MM.1S (cell line): Measurements from ENCODE around the gene CRYBG3.

Experiments
- DNase-seq: peaks from one replicate; pipeline ENCODE4 v3.0.0-alpha.2; 2015
- H2AFZ ChIP-seq: fragments of 300-600 bp; sonication (generic); 2 replicates; pipeline ENCODE4 v1.6.0; 2016; ENCODE audit warnings: antibody characterized with exemption, low read length
- H3F3A ChIP-seq: fragments of 300-600 bp; sonication (generic); 2 replicates; pipeline ENCODE4 v1.6.1; 2016; ENCODE audit warnings: mild to moderate bottlenecking, antibody characterized with exemption, low read length, moderate library complexity, mixed read lengths; ENCODE audit not compliant: insufficient read depth
- H3K27ac ChIP-seq: fragments of 300-600 bp; sonication (generic); 2 replicates; pipeline ENCODE4 v1.5.1; 2016; ENCODE audit warnings: mild to moderate bottlenecking, low read length
- H3K27me3 ChIP-seq: fragments of 300-600 bp; sonication (generic); replicated peaks from 2 replicates; pipeline ENCODE4 v1.6.0; 2016; ENCODE audit warnings: low read length; ENCODE audit not compliant: insufficient read depth
- H3K36me3 ChIP-seq: fragments of 300-600 bp; sonication (generic); replicated peaks from 2 replicates; pipeline ENCODE4 v1.6.1; 2016; ENCODE audit warnings: mild to moderate bottlenecking, low read length, mixed read lengths; ENCODE audit not compliant: insufficient read depth
- H3K4me1 ChIP-seq: fragments of 300-600 bp; sonication (generic); 2 replicates; pipeline ENCODE4 v1.6.1; 2016; ENCODE audit warnings: low read length, mixed read lengths
- H3K4me2 ChIP-seq: fragments of 300-600 bp; sonication (generic); 2 replicates; pipeline ENCODE4 v1.6.0; 2016; ENCODE audit warnings: low read depth, low read length
- H3K4me3 ChIP-seq: fragments of 300-600 bp; sonication (generic); 2 replicates; pipeline ENCODE4 v1.5.1; 2016; ENCODE audit warnings: low read length, mixed read lengths
- H3K79me2 ChIP-seq: fragments of 300-600 bp; sonication (generic); 2 replicates; pipeline ENCODE4 v1.6.1; 2016; ENCODE audit warnings: mixed run types, low read length, mixed read lengths
- H3K9ac ChIP-seq: fragments of 300-600 bp; sonication (generic); 2 replicates; pipeline ENCODE4 v1.6.1; 2016; ENCODE audit warnings: low read length, mixed read lengths
- H3K9me2 ChIP-seq: fragments of 300-600 bp; sonication (generic); replicated peaks from 2 replicates; pipeline ENCODE4 v1.6.1; 2016; ENCODE audit warnings: mild to moderate bottlenecking, low read length, mixed read lengths; ENCODE audit not compliant: insufficient read depth
- H3K9me3 ChIP-seq: fragments of 300-600 bp; sonication (generic); replicated peaks from 2 replicates; pipeline ENCODE4 v1.6.1; 2016; ENCODE audit warnings: mild to moderate bottlenecking, low read length, mixed read lengths; ENCODE audit not compliant: insufficient read depth
- H4K20me1 ChIP-seq: fragments of 300-600 bp; sonication (generic); 2 replicates; pipeline ENCODE4 v1.6.1; 2016; ENCODE audit warnings: mild to moderate bottlenecking, low read length, moderate library complexity, mixed read lengths; ENCODE audit not compliant: insufficient read depth
- EZH2 ChIP-seq: fragments of 300-600 bp; sonication (generic); optimal IDR thresholded peaks from 2 replicates; pipeline ENCODE3; 2017; ENCODE audit warnings: low read depth, mild to moderate bottlenecking, antibody characterized with exemption, low read length, mixed read lengths
- EZH2phosphoT487 ChIP-seq: fragments of 300-600 bp; sonication (generic); IDR thresholded peaks from 2 replicates; pipeline ENCODE4 v1.6.1; 2018; ENCODE audit warnings: antibody characterized with exemption, low read length
- TF ChIP-seq, protein P1 (sequence below): fragments of 300-600 bp; sonication (generic); IDR thresholded peaks from 2 replicates; pipeline ENCODE4 v1.5.1; 2016; ENCODE audit warnings: antibody characterized with exemption, low read length, mixed read lengths

CRYBG3 gene

DNA sequence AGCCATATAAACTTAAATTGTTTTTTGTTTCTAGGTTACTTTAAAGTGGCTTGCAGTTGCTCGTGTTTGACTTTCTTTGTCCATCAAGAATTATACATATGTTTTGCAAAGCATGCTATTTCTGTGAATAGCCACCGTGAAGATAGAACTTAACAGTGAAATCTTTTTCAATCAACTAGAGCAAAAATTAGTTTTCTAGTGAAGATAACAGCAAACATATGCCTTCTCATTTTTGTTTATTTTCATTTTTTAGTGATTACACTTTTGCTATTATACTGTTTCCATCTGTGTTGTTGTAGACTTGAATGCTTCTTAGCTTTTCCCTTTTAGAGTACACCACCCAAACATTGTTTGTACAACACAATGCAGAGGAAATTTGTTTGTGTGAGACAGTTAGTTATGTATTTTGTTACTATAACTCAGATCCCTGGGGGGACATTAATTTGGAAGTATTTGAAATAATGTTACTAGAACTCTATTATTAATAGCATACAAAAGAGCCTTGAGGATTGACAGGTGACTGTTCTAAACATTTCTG, 62.8 kb downstream of the CRYBG3 start:
- no peak overlapping the region for H3K4me2 ChIP-seq
- no peaks in the 10 kb centered on the region for H3K4me1 ChIP-seq
- H3K79me2 ChIP-seq, result no peaks in the 10 kb centered on the region
- no peak overlapping the region for H3K4me3 ChIP-seq
- H3K36me3 ChIP-seq, result no peaks in the 10 kb centered on the region
- DNase-seq, result no peak
- H2AFZ ChIP-seq, result no peak overlapping the region
- H3K9ac ChIP-seq, result no peak overlapping the region
- no peaks in the 10 kb centered on the region for H3K27me3 ChIP-seq
- TF ChIP-seq, protein P1, sequence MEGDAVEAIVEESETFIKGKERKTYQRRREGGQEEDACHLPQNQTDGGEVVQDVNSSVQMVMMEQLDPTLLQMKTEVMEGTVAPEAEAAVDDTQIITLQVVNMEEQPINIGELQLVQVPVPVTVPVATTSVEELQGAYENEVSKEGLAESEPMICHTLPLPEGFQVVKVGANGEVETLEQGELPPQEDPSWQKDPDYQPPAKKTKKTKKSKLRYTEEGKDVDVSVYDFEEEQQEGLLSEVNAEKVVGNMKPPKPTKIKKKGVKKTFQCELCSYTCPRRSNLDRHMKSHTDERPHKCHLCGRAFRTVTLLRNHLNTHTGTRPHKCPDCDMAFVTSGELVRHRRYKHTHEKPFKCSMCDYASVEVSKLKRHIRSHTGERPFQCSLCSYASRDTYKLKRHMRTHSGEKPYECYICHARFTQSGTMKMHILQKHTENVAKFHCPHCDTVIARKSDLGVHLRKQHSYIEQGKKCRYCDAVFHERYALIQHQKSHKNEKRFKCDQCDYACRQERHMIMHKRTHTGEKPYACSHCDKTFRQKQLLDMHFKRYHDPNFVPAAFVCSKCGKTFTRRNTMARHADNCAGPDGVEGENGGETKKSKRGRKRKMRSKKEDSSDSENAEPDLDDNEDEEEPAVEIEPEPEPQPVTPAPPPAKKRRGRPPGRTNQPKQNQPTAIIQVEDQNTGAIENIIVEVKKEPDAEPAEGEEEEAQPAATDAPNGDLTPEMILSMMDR, result no peak
- TF ChIP-seq EZH2 (no peak), EZH2phosphoT487 (no peak)
- no peaks in the 10 kb centered on the region for H3K9me2 ChIP-seq
- no peaks in the 10 kb centered on the region for H3F3A ChIP-seq
- no peaks in the 10 kb centered on the region for H4K20me1 ChIP-seq
- H3K9me3 ChIP-seq, result no peaks in the 10 kb centered on the region
- H3K27ac ChIP-seq, result no peak overlapping the region

DNA sequence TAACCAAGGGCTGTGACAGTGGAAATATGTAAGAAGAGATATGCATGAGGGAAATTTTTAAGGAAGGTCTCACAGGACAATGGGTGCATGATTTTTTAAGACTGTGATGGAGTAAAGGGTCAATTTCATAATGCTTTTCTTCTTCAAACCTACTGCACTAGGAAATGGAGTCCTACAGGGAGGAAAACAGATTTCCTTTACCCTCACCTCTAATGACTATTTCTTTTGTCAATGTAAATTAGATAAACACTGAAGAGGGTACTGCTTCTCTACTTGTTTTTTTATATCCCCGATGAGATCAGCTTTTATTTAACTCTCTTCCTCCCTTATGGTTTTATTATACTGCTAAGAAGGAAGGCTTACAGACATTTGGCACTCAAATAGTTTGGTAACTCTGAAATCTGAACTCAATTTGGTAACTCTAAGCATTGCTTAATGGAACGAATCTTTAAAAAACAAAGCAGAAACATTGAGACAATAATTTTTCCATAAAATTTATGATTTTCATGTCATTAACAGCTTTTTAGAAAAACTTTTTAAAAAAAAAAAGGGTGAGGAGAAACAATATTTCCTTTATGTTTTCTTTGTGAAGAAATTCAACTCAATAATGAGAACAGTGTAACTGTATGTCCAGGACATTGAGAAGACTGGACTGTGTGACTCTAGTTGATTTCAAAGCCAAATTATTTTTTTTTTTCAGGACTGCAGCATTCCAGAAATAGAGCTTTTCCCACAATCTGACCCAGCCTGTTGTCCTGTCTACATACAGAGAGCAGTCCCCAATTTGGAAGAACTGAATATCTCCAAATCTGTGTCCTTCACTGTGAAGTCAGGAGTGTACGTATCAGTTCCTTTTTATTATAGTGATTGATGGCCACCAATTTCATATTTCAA, 64.4 kb downstream of the CRYBG3 start:
- no peaks in the 10 kb centered on the region for H4K20me1 ChIP-seq
- no peaks in the 10 kb centered on the region for H3K9me2 ChIP-seq
- H2AFZ ChIP-seq, result no peak overlapping the region
- no peak overlapping the region for H3K27ac ChIP-seq
- DNase-seq, result no peak
- no peaks in the 10 kb centered on the region for H3K79me2 ChIP-seq
- TF ChIP-seq, protein P1, result no peak
- TF ChIP-seq EZH2phosphoT487, result no peak
- no peak for TF ChIP-seq EZH2
- H3K27me3 ChIP-seq, result no peaks in the 10 kb centered on the region
- H3F3A ChIP-seq, result no peaks in the 10 kb centered on the region
- no peak overlapping the region for H3K4me2 ChIP-seq
- H3K9me3 ChIP-seq, result no peaks in the 10 kb centered on the region
- no peak overlapping the region for H3K4me3 ChIP-seq
- no peaks in the 10 kb centered on the region for H3K36me3 ChIP-seq
- H3K9ac ChIP-seq, result no peak overlapping the region
- H3K4me1 ChIP-seq, result no peaks in the 10 kb centered on the region

DNA sequence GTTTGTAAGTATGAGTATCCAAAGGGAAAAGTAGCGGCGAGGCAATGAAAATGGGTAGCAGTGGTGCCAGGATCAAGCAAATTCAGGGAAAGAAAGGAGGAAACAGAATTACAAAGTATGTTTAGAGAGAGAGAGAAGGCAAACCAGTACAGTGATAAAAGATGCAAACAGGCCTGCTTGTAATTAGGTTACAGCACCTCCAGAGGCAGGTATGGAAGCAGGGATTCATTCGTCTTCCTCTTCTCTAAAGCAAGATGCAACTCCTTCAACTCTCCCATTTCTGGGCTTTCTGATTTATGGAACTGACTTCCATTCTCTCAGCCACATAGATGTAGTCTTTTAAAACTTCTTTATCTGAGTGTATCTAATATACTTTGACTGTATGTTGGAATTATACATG, 68.0 kb downstream of the CRYBG3 start:
- no peaks in the 10 kb centered on the region; the same call in 1 of the 2 replicates for H3F3A ChIP-seq
- H3K27ac ChIP-seq, result no peak overlapping the region

More for the DNA sequence above, 68.0 kb downstream of the CRYBG3 start:
- Histone ChIP-seq H2AFZ (no peak overlapping the region), H4K20me1 (no peaks in the 10 kb centered on the region), H3K4me3 (no peak overlapping the region), H3K27me3 (no peaks in the 10 kb centered on the region), H3K4me2 (no peak overlapping the region), H3K79me2 (no peaks in the 10 kb centered on the region), H3K9ac (no peak overlapping the region), H3K4me1 (peaks cover 2% of the 10 kb centered on the region; the same call in 1 of the 2 replicates), H3K36me3 (no peaks in the 10 kb centered on the region), H3K9me2 (no peaks in the 10 kb centered on the region), H3K9me3 (no peaks in the 10 kb centered on the region)
- no peak for TF ChIP-seq EZH2
- TF ChIP-seq, protein P1, result no peak
- TF ChIP-seq EZH2phosphoT487, result no peak
- DNase-seq, result no peak
